ENCODE measurements around the gene ING5.

The ING5 gene

DNA sequence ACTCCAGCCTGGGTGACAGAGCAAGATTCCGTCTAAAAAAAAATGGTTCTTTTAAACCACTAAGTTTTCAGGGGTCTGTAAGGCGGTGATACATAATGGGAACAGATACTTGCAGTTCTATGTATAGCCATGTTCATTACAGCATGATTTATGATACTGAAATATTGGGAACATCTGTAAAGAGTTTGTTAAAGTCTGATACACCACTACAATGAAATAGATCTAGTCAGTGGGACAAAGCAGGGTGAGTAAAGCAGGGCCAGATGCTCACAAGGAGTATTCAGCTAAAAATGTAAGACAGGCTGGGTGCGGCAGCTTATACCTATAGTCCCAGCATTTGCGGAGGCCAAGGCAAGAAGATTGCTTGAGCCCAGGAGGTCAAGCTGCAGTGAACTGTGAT is 6.2 kb upstream of the ING5 start:
- H3K27ac ChIP-seq: no peak overlapping the region
- TF ChIP-seq, protein P1, sequence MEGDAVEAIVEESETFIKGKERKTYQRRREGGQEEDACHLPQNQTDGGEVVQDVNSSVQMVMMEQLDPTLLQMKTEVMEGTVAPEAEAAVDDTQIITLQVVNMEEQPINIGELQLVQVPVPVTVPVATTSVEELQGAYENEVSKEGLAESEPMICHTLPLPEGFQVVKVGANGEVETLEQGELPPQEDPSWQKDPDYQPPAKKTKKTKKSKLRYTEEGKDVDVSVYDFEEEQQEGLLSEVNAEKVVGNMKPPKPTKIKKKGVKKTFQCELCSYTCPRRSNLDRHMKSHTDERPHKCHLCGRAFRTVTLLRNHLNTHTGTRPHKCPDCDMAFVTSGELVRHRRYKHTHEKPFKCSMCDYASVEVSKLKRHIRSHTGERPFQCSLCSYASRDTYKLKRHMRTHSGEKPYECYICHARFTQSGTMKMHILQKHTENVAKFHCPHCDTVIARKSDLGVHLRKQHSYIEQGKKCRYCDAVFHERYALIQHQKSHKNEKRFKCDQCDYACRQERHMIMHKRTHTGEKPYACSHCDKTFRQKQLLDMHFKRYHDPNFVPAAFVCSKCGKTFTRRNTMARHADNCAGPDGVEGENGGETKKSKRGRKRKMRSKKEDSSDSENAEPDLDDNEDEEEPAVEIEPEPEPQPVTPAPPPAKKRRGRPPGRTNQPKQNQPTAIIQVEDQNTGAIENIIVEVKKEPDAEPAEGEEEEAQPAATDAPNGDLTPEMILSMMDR (conservative IDR thresholded peaks at IDR 0.05): no peak

DNA sequence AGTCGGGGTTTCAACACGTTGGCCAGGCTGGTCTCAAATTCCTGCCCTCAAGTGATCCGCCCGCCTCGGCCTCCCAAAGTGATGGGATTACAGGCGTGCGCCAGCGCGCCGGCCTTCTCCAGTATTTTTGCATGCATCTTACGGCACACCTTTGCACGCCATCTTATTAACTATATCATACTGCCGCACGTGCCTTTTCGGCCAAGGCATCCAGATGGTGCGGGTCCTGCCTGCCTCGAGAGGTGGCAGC is 765 bp upstream of the ING5 start:
- TF ChIP-seq, protein P1 (conservative IDR thresholded peaks at IDR 0.05): peak; percentile 69
- peak overlapping the region; percentile 94 for H3K27ac ChIP-seq

DNA sequence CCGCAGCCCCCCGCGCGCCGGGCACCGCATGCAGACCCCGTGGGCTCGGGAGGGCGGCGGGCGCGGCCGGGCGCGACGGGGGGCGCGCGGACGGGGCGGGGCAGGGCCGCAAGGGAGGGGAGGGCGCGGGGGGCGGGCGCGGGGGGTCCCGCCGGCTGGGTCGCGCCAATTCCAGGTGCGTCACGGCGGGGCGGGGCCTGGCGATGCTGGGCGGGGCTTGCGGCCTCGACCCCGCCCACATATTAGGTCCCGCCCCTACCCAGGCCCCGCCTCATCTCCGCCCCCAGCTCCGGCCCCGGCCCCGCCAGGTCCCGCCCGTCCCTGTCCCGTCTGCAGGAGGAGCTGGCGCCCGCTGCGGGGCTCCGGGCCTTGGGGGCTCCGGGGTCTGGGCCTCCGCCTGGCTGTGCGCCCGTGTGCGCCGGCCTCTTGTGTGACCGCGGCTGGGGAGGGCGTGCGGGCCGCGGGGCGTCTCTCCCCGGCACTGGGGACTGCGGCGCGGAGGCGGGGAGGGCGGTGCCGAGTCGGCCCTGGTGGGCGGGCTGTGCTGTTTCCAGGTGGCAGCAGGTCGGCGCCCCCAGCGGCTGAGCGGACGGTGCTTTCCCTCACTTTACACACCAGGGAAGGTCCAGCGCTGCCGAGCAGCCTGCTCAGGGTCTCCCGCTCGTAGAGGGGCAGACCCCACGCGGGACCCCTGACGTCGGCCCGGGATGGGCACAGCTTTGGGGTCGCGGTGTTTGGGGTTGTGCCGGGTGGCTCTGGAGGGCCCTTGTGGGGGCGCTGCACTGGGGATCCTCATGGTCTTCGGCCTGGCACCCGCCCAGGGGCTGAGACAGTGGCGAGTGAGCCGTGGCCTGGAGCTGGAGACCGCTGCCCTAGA is 554 bp downstream of the ING5 start:
- H3K27ac ChIP-seq: peak overlapping the region; percentile 94
- TF ChIP-seq, protein P1 (conservative IDR thresholded peaks at IDR 0.05): peak; percentile 73

DNA sequence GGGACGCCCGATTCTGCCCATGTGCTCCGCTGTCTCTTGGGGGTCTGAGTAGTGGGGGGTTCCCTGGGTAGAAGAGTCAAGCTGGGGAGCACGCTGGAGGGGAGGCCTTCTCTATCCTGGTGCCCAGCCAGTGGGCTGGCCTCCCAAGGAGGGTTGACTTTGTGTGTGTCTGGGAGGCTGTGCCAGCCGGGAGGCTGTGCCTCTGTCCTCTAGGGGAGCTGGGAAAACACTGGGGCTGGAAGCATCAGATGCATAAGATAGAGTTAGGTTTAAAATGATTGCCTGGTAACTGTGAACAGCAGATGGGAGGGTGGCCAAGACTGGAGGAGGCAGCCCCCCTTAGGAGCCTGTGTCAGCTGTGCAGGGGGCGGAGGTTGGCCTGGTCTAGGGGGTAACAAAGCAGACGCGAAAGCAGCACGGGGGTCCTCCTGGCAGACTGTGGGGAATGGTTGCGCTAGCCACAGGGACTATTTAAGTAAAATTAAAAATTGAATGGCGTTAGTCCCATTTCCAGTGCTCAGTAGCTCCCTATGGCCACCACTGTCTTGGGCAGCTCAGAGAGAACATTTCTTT is 1.3 kb downstream of the ING5 start:
- H3K27ac ChIP-seq: peak overlapping the region; percentile 94
- TF ChIP-seq, protein P1 (conservative IDR thresholded peaks at IDR 0.05): no peak

DNA sequence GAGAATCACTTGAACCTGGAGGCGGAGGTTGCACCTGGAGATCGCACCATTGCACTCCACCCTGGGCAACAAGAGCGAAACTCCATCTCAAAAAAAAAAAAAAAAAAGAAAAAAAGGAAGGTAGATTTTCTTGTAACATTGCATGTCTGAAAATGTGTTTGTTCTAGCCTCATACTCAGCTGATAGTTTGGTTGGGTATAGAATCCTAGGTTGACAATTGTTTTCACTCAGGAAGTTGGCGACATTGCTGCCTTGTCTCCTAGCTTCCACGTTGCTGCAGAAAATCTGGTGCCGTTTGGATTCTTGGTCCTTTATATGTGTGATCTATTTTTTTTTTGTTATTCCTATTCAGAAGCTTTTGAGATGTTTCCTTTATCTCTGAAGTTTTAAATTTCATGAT is 4.7 kb downstream of the ING5 start:
- TF ChIP-seq, protein P1 (conservative IDR thresholded peaks at IDR 0.05): no peak
- H3K27ac ChIP-seq: no peak overlapping the region

DNA sequence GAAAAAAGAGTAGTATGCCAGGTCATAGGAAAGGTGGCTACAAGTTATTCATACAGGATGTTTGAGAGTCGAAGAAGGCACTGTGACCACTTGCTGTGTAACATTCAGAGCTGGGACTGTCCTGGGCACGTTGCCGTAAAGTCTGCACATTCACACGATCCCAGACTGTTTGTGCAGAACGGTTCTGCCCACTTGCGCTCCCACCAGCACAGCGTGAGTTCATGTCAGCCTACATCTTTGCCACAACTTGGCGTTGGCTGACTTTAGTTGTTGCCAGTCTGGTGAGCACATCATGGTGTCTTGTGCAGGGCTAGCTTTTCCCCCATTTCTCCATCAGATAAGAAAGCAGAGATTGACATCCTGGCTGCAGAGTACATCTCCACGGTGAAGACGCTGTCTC is 7.0 kb downstream of the ING5 start:
- H3K27ac ChIP-seq: no peak overlapping the region
- TF ChIP-seq, protein P1 (conservative IDR thresholded peaks at IDR 0.05): no peak

DNA sequence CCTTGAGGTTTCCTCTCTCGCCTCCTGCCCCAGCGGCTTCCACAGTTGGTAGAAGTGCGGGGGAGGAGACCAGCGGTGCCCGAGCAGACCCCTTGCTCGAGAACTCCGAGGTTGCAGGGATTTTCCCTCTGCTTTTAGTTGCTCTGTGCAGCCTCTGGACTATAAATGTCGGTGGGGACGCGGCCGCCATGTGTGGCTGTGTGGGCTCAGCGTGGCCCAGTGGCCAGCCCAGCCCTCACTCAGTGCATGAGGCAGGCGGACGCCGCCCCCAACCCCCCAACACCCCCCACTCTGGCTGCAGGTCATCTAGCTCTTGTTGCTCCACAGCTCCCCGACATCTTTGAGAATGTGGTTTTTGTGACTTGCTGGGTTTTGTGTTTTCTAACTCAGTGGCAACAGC is 17.3 kb downstream of the ING5 start:
- no peak overlapping the region for H3K27ac ChIP-seq
- TF ChIP-seq, protein P1 (conservative IDR thresholded peaks at IDR 0.05): no peak
